ENCODE results near the gene SIM1. TPM values are rescaled to one million over a fixed set of nuclear protein-coding genes. Genes with fewer than 3 reads are reported as not detected.

Gene SIM1
- total and polyA plus RNA-seq, 4 donors, result under 0.01 TPM; not detected in 3

- H3K36me3 ChIP-seq (ENCODE audit: control insufficient read depth in 4 of 4, insufficient read depth in 3 of 4, low read depth in 1 of 4, low read length in 3 of 4), result no peaks in the 10 kb centered on the region
- H3K4me3 ChIP-seq (ENCODE audit: low read depth in 1 of 3, low read length in 3 of 3), result no peak overlapping the region
- H3K9ac ChIP-seq (ENCODE audit: low read depth in 1 of 2, low read length in 2 of 2), result no peak overlapping the region
- peaks cover 3 to 25% (median 16%) of the 10 kb centered on the region in 4 donors for H3K4me1 ChIP-seq (ENCODE audit: control insufficient read depth in 4 of 4, insufficient read depth in 4 of 4, low read length in 3 of 4)
- H3K9me3 ChIP-seq (ENCODE audit: control insufficient read depth in 4 of 4, low read length in 3 of 4), result peaks cover 0 to 24% (median 2%) of the 10 kb centered on the region in 4 donors
- TF ChIP-seq ZBTB33 (IDR thresholded peaks at IDR 0.05), result no peak
- no peak overlapping the region for H3K27ac ChIP-seq (ENCODE audit: low read depth in 1 of 2, low read length in 2 of 2)
- no peak for DNase-seq (ENCODE audit: low spot score)
- 21% methylated on average over 8 of the region's 8 CpGs for WGBS
- H3K27me3 ChIP-seq (ENCODE audit: control insufficient read depth in 4 of 4, insufficient read depth in 4 of 4, low read length in 3 of 4), result peaks cover 6 to 51% (median 23%) of the 10 kb centered on the region in 4 donors
These were observed 7.8 kb downstream of the SIM1 start for GRCh38 chr6:100456908-100457235.

- H3K4me3 ChIP-seq (ENCODE audit: low read depth in 1 of 3, low read length in 3 of 3), result peak overlapping the region in 2 of 3 donors; percentile 13 to 40
- DNase-seq (ENCODE audit: low spot score), result no peak
- H3K4me1 ChIP-seq (ENCODE audit: control insufficient read depth in 4 of 4, insufficient read depth in 4 of 4, low read length in 3 of 4), result peaks cover 3 to 25% (median 16%) of the 10 kb centered on the region in 4 donors
- H3K9ac ChIP-seq (ENCODE audit: low read depth in 1 of 2, low read length in 2 of 2), result no peak overlapping the region
- no peak for TF ChIP-seq JUND (IDR thresholded peaks at IDR 0.05)
- TF ChIP-seq GABPA (IDR thresholded peaks at IDR 0.05 in 1 of 2, conservative IDR thresholded peaks at IDR 0.05 in 1 of 2), result no peak
- TF ChIP-seq RAD21 (IDR thresholded peaks at IDR 0.05), result no peak
- TF ChIP-seq ATF3 (IDR thresholded peaks at IDR 0.05), result no peak
- no peak for TF ChIP-seq TAF1 (conservative IDR thresholded peaks at IDR 0.05)
- no peak overlapping the region for H3K27ac ChIP-seq (ENCODE audit: low read depth in 1 of 2, low read length in 2 of 2)
- H3K27me3 ChIP-seq (ENCODE audit: control insufficient read depth in 4 of 4, insufficient read depth in 4 of 4, low read length in 3 of 4), result peaks cover 6 to 51% (median 20%) of the 10 kb centered on the region in 4 donors
- peaks cover 0 to 24% (median 2%) of the 10 kb centered on the region in 4 donors for H3K9me3 ChIP-seq (ENCODE audit: control insufficient read depth in 4 of 4, low read length in 3 of 4)
- no peaks in the 10 kb centered on the region for H3K36me3 ChIP-seq (ENCODE audit: control insufficient read depth in 4 of 4, insufficient read depth in 3 of 4, low read depth in 1 of 4, low read length in 3 of 4)
- 10% methylated on average over 24 of the region's 24 CpGs for WGBS
These were observed 8.4 kb downstream of the SIM1 start for GRCh38 chr6:100456141-100456907.

- H3K36me3 ChIP-seq (ENCODE audit: control insufficient read depth in 4 of 4, insufficient read depth in 3 of 4, low read depth in 1 of 4, low read length in 3 of 4), result no peaks in the 10 kb centered on the region
- H3K9ac ChIP-seq (ENCODE audit: low read depth in 1 of 2, low read length in 2 of 2), result no peak overlapping the region
- peaks cover 0 to 24% (median 2%) of the 10 kb centered on the region in 4 donors for H3K9me3 ChIP-seq (ENCODE audit: control insufficient read depth in 4 of 4, low read length in 3 of 4)
- H3K27ac ChIP-seq (ENCODE audit: low read depth in 1 of 2, low read length in 2 of 2), result no peak overlapping the region
- no peak for DNase-seq (ENCODE audit: low spot score)
- 9% methylated on average over 54 of the region's 54 CpGs for WGBS
- TF ChIP-seq RXRA (IDR thresholded peaks at IDR 0.05) (no peak), SP1 (IDR thresholded peaks at IDR 0.05) (no peak), FOXA2 (IDR thresholded peaks at IDR 0.05) (no peak), NR2F2 (IDR thresholded peaks at IDR 0.05) (no peak), RAD21 (IDR thresholded peaks at IDR 0.05) (no peak), JUND (IDR thresholded peaks at IDR 0.05) (no peak), GABPA (IDR thresholded peaks at IDR 0.05 in 1 of 2, conservative IDR thresholded peaks at IDR 0.05 in 1 of 2) (no peak), ATF3 (IDR thresholded peaks at IDR 0.05) (no peak), TAF1 (conservative IDR thresholded peaks at IDR 0.05) (no peak), EGR1 (IDR thresholded peaks at IDR 0.05; ENCODE audit: low read depth in 2 of 2) (no peak), MAX (IDR thresholded peaks at IDR 0.05) (no peak), YY1 (IDR thresholded peaks at IDR 0.05) (no peak), ZBTB33 (IDR thresholded peaks at IDR 0.05) (no peak), HNF4A (conservative IDR thresholded peaks at IDR 0.05) (no peak)
- peak overlapping the region in 2 of 3 donors; percentile 13 to 40 for H3K4me3 ChIP-seq (ENCODE audit: low read depth in 1 of 3, low read length in 3 of 3)
- H3K4me1 ChIP-seq (ENCODE audit: control insufficient read depth in 4 of 4, insufficient read depth in 4 of 4, low read length in 3 of 4), result peaks cover 3 to 25% (median 16%) of the 10 kb centered on the region in 4 donors
- peaks cover 6 to 48% (median 19%) of the 10 kb centered on the region in 4 donors for H3K27me3 ChIP-seq (ENCODE audit: control insufficient read depth in 4 of 4, insufficient read depth in 4 of 4, low read length in 3 of 4)
These were observed 9.2 kb downstream of the SIM1 start for GRCh38 chr6:100455230-100456124.

Data from liver (tissue), 9 donors.